Measurements from ENCODE around the gene CDH19.

DNA sequence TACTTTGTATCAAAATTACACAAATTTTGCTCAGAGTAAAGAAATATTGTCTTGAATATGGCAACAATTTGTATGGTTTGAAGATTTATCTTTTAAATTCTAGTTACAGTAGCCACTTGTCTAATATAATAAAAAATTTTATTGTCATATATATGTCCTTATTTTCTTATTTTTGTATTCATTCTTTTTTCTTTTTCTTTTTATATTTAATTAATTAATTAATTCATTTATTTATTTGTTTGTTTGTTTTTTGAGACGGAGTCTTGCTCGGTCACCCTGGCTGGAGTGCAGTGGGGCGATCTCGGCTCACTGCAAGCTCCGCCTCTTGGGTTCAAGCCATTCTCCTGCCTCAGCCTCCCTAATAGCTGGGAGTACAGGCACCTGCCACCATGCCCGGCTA is 3.7 kb upstream of the CDH19 start:
- no peak for TF ChIP-seq GATA3 (IDR thresholded peaks at IDR 0.05; ENCODE audit: low read depth, low read length)
- no peak for TF ChIP-seq GATA2 (IDR thresholded peaks at IDR 0.05; ENCODE audit: low read depth, low read length)

All from SH-SY5Y (cell line).